ENCODE measurements around the gene ASTN2. TPM values are rescaled to one million over a fixed set of nuclear protein-coding genes. Genes with fewer than 3 reads are reported as not detected.

Gene ASTN2
- total RNA-seq, 4 donors from 2014 or later = 0.97 to 4.7 (median 3.0) TPM

- DNase-seq (ENCODE audit: low spot score in 2 of 2) = no peak
- no peak overlapping the region for H3K4me3 ChIP-seq (ENCODE audit: low read depth, poor library complexity, severe bottlenecking)
- TF ChIP-seq POLR2A (IDR thresholded peaks at IDR 0.05) (no peak), CTCF (IDR thresholded peaks at IDR 0.05) (no peak)
- intact Hi-C loops (cut with DNase I; ENCODE audit: low total_unique reads) = no loop called here
Observed at GRCh38 chr9:116452634-116453033, 962.2 kb downstream of the ASTN2 start.

GRCh38 chr9:116452227-116452626 is 962.6 kb downstream of the ASTN2 start:
- DNase-seq (ENCODE audit: low spot score in 2 of 2) = no peak
- TF ChIP-seq CTCF (IDR thresholded peaks at IDR 0.05) (no peak), POLR2A (IDR thresholded peaks at IDR 0.05) (no peak)
- intact Hi-C loops (cut with DNase I; ENCODE audit: low total_unique reads) = no loop called here
- H3K4me3 ChIP-seq (ENCODE audit: low read depth, poor library complexity, severe bottlenecking) = no peak overlapping the region
- 81 to 96% methylated on average over 1 of the region's 1 CpG for WGBS, 2 donors

GRCh38 chr9:116451500-116452115 is 963.2 kb downstream of the ASTN2 start:
- no peak overlapping the region for H3K4me3 ChIP-seq (ENCODE audit: low read depth, poor library complexity, severe bottlenecking)
- intact Hi-C loops (cut with DNase I; ENCODE audit: low total_unique reads) = no loop called here
- no peak for DNase-seq (ENCODE audit: low spot score in 2 of 2)
- WGBS, 2 donors = 85 to 86% methylated on average over 2 of the region's 2 CpGs
- TF ChIP-seq POLR2A (IDR thresholded peaks at IDR 0.05) = no peak
- no peak for TF ChIP-seq CTCF (IDR thresholded peaks at IDR 0.05)

- TF ChIP-seq POLR2A (IDR thresholded peaks at IDR 0.05) (no peak), CTCF (IDR thresholded peaks at IDR 0.05) (no peak)
- intact Hi-C loops (cut with DNase I; ENCODE audit: low total_unique reads) = no loop called here
- 52 to 56% methylated on average over 3 of the region's 3 CpGs for WGBS, 2 donors
- no peak for DNase-seq (ENCODE audit: low spot score in 2 of 2)
- no peak overlapping the region for H3K4me3 ChIP-seq (ENCODE audit: low read depth, poor library complexity, severe bottlenecking)
Observed at GRCh38 chr9:116450378-116451139, 964.3 kb downstream of the ASTN2 start.

GRCh38 chr9:116449949-116450348 is 964.9 kb downstream of the ASTN2 start:
- WGBS, 2 donors = 89% methylated on average over 3 of the region's 3 CpGs
- intact Hi-C loops (cut with DNase I; ENCODE audit: low total_unique reads) = no loop called here
- TF ChIP-seq CTCF (IDR thresholded peaks at IDR 0.05) = no peak
- no peak for DNase-seq (ENCODE audit: low spot score in 2 of 2)
- no peak overlapping the region for H3K4me3 ChIP-seq (ENCODE audit: low read depth, poor library complexity, severe bottlenecking)

Measured in lower leg skin (tissue), 4 donors.